GM20000 (cell line): ENCODE data around the gene FAM120A.

Experiments
- DNase-seq: peaks from one replicate; pipeline ENCODE4 v3.0.0; 2012; ENCODE audit warnings: low spot score
- TF ChIP-seq, protein P1 (sequence below): IDR thresholded peaks from 2 replicates; pipeline ENCODE4 v1.5.1; 2012; ENCODE audit warnings: mild to moderate bottlenecking, control low read depth; ENCODE audit errors: extremely low read depth, missing control alignments

FAM120A gene

DNA sequence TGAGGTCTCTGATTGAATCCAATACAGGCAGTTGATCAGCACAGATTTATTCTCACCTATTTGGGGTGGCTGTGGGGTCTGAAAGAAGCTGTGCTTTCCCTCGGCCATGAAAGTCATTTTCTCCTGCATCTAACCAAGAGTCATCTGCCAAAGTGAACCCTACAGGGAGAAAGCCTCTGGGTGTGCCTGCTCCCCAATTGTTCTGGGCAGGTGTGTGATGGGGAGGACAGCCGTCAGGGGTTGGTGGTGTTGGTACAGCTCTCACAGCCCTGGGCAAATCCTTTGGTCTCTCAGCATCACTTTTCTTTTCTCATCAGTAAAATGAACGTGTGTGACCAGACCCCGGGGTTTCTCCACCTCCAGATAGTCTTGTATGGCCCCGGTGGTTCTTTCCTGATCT is 127.4 kb downstream of the FAM120A start:
- TF ChIP-seq, protein P1, sequence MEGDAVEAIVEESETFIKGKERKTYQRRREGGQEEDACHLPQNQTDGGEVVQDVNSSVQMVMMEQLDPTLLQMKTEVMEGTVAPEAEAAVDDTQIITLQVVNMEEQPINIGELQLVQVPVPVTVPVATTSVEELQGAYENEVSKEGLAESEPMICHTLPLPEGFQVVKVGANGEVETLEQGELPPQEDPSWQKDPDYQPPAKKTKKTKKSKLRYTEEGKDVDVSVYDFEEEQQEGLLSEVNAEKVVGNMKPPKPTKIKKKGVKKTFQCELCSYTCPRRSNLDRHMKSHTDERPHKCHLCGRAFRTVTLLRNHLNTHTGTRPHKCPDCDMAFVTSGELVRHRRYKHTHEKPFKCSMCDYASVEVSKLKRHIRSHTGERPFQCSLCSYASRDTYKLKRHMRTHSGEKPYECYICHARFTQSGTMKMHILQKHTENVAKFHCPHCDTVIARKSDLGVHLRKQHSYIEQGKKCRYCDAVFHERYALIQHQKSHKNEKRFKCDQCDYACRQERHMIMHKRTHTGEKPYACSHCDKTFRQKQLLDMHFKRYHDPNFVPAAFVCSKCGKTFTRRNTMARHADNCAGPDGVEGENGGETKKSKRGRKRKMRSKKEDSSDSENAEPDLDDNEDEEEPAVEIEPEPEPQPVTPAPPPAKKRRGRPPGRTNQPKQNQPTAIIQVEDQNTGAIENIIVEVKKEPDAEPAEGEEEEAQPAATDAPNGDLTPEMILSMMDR, result no peak
- no peak for DNase-seq

DNA sequence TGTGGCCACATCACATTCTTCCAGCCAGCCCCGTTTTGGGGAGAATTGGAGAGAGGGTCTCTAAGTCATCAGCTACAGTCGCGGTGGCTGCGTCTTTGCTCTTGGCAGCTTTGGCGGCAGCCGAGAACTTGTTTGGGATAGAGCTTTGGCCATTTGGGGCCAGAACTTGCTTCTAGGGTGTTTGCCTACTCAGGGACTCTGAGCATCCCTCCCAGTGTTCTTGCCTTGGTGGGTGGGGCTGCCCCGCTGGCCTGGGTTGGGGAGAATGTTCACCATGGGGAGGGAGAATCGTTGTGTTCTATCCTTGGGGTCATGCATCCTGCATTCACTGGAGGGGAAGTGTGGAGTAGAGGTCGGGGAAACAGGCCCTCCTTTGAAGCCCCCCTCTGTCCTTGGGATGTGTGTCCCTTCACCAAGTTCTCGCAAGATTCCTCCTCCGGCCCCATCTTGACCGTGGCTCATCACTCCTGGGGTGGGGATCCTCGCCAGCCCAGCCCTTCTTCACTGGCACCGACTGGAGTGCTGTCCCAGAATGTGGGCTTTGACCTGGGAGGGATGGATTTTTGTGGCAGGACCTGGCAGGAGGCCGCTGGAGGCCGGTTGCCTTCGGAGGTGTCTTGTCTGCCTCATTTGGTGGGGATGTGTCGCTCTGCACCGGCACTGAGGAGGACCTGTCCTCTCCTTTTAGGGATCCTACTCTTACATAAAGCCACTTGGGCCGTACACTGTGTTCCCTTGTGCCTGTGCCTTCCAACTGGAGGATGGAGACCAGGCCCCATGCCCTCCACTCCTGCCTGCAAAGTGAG is 128.4 kb downstream of the FAM120A start:
- DNase-seq, result no peak
- TF ChIP-seq, protein P1, result no peak

DNA sequence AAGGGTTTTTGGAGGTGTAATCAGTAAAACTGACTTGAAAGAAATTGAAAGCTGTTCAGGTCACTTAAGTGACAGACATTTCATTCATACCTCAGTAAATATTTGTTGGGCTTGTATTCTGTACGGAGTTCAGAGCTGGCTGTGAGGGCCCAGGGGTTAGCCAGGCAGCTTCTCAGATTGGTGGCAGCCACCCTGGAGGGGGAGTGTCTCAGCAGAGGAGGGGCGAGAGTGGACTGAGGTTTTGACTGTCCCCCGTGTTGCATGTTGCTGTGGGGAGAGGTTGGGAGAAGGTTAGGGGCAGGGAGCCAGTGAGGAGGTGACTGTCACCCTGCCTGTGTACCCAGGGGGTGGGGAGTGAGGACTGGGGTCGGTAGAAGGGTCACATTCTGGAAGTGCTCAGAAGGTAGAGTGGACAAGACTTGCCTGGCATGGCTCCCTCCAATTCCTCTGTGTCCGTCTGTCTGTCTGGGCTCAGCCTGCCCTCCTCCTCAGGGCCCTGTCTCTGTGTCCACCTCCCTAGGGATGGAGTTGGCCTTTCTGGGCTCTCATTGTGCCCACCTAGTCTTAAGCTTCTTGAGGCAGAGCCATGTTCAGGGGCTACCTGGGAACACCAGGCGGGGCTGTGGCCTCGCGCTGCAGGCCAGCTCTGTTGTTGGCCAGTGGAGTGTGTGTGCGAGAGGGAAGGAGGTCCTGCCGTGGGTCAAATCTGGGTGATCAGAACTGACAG is 129.3 kb downstream of the FAM120A start:
- TF ChIP-seq, protein P1, result no peak
- no peak for DNase-seq

DNA sequence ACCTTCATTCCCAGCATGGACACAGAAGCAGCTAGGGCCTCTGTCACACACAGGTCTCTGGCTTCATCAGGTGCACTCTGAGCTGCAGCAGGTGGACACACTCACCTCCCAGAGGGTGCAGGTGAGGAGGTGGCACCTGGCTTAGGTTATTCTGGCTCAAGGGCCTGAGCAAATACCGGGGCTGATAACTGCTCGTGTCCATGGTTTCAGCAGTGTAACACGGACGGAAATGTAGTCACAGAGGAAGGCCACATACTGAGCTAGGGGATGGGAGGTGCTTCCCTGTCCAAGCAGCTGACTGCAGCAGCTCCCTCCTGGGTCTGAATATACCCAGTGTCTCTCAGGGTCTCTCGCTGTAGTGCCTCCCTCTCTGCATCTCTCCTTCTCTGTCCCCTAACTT is 130.6 kb downstream of the FAM120A start:
- TF ChIP-seq, protein P1, result no peak
- DNase-seq, result no peak

DNA sequence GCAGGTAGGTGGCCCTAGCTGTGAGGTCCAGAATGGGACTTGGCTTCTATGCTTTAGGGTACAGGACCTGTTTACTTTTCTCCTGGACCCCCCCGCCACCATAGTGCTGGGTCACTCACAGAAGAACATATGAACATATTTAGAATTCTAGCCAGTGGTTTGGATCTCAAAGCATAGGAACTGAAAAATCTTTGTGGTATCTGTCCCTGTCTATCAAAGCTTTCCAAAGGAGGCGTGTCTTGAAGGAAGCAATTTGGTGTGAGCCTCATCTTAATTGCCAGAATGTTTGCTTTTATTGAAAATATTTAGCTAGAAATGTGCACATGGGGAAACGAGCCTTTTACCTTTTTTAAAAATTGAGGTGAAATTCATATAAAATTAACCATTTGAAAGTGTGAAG is 131.1 kb downstream of the FAM120A start:
- no peak for DNase-seq
- TF ChIP-seq, protein P1, result no peak

DNA sequence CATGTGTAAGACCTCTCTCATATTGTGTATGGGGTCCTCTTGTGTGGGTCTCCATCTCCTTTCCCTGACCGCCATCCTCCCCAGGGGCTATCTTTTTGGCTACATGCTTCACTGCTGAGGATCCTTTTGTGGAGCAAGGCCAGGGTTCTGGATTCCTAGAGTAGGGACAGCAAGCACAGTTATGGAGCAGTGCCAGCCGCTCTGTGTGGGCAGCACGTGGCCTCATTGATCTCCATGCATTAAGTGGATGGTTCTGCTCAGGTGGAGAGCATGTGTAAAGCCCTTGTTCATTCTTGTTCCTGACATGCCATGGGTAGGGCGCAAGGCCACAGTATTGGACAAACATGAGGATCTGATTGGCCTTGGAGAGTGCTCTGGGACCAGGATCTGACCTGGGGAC is 133.8 kb downstream of the FAM120A start:
- TF ChIP-seq, protein P1, result no peak
- no peak for DNase-seq

DNA sequence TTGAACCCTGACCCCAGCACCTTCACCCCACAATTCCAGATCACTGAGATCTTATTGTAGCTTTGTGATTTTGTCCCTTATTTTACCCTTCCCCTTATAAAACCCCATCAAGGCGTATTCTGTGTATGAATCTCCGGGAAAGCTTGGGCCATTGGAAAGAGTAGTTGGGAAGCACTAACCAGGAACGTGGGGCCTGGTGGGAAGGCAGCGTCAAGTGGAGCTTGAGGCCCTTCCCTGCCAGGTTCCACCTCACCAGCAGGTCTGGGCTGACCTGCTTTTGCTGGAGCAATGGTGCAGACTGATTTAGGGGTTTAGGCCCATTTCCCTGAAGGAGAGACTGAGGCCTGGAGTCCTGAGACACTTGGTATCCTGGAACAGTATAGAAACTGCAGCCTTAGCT is 134.2 kb downstream of the FAM120A start:
- no peak for DNase-seq
- TF ChIP-seq, protein P1, result no peak
